Smooth muscle cell (in vitro differentiated cells): ENCODE data around the gene GM2A. TPM values are rescaled to one million over a fixed set of nuclear protein-coding genes. Genes with fewer than 3 reads are reported as not detected.

Experiments
- DNase-seq: peaks from one replicate; lab custom pipeline; 2025; ENCODE audit not compliant: unreplicated experiment; lab: John Stamatoyannopoulos, UW
- H2AFZ ChIP-seq: fragments of 200-600 bp; sonication (generic); 2 replicates; pipeline ENCODE4 v1.6.0; 2016; ENCODE audit warnings: antibody characterized with exemption, low read depth, mild to moderate bottlenecking
- H3F3A ChIP-seq: fragments of 200-600 bp; sonication (generic); 2 replicates; pipeline ENCODE4 v1.6.0; 2017; ENCODE audit warnings: antibody characterized with exemption, low read depth
- H3K27ac ChIP-seq: fragments of 200-600 bp; sonication (generic); 2 replicates; pipeline ENCODE4 v1.5.1; 2016; ENCODE audit warnings: low read depth, mild to moderate bottlenecking
- H3K27me3 ChIP-seq: fragments of 200-600 bp; sonication (generic); 2 replicates; pipeline ENCODE4 v1.6.1; 2016; ENCODE audit warnings: low read depth, mild to moderate bottlenecking
- H3K36me3 ChIP-seq: fragments of 200-600 bp; sonication (generic); 2 replicates; pipeline ENCODE4 v1.5.1; 2016; ENCODE audit warnings: low read depth
- H3K4me1 ChIP-seq: fragments of 200-600 bp; sonication (generic); 2 replicates; pipeline ENCODE4 v1.5.1; 2016; ENCODE audit warnings: low read depth
- H3K4me2 ChIP-seq: fragments of 200-600 bp; sonication (generic); 2 replicates; pipeline ENCODE4 v1.6.0; 2016; ENCODE audit warnings: mild to moderate bottlenecking
- H3K4me3 ChIP-seq: fragments of 200-600 bp; sonication (generic); 2 replicates; pipeline ENCODE4 v1.5.1; 2016; ENCODE audit warnings: mild to moderate bottlenecking
- H3K79me2 ChIP-seq: fragments of 200-600 bp; sonication (generic); 2 replicates; pipeline ENCODE4 v1.6.0; 2016; ENCODE audit warnings: low read depth, mild to moderate bottlenecking
- H3K9ac ChIP-seq: fragments of 200-600 bp; sonication (generic); 2 replicates; pipeline ENCODE4 v1.6.0; 2016; ENCODE audit warnings: low read depth
- H3K9me3 ChIP-seq: fragments of 200-600 bp; sonication (generic); replicated peaks from 2 replicates; pipeline ENCODE4 v1.5.1; 2016; ENCODE audit warnings: low read depth
- H4K20me1 ChIP-seq: fragments of 200-600 bp; sonication (generic); 2 replicates; pipeline ENCODE4 v1.6.0; 2016; ENCODE audit warnings: low read depth
- CTCF ChIP-seq: fragments of 200-600 bp; sonication (generic); IDR thresholded peaks from 2 replicates; pipeline ENCODE4 v1.5.1; 2017; ENCODE audit warnings: borderline replicate concordance, mild to moderate bottlenecking, antibody characterized with exemption; ENCODE audit not compliant: insufficient read depth, poor library complexity, severe bottlenecking
- WGBS: methylation state at CpG from one replicate; pipeline ENCODE4 v1.1.7; 2016; ENCODE audit warnings: low lambda C conversion rate; 5-methylcytosine and 5-hydroxymethylcytosine counted together
- polyA plus RNA-seq: library from polyadenylated mRNA; unstranded; fragments of >200 nt; fragmentation: Nextera tagmentation; extraction: Ambion mirVana; gene quantifications from 2 replicates; pipeline ENCODE4 v1.2.1, GENCODE V29; 2016
- total RNA-seq: library from RNA; depleted of rRNA; stranded (reverse); fragments of >200 nt; gene quantifications from 2 replicates; pipeline ENCODE4 v1.2.3, GENCODE V29; 2014

Gene GM2A
- total and polyA plus RNA-seq, 2 experiments from 2014 or later, result 16.3 to 36.1 TPM

DNA sequence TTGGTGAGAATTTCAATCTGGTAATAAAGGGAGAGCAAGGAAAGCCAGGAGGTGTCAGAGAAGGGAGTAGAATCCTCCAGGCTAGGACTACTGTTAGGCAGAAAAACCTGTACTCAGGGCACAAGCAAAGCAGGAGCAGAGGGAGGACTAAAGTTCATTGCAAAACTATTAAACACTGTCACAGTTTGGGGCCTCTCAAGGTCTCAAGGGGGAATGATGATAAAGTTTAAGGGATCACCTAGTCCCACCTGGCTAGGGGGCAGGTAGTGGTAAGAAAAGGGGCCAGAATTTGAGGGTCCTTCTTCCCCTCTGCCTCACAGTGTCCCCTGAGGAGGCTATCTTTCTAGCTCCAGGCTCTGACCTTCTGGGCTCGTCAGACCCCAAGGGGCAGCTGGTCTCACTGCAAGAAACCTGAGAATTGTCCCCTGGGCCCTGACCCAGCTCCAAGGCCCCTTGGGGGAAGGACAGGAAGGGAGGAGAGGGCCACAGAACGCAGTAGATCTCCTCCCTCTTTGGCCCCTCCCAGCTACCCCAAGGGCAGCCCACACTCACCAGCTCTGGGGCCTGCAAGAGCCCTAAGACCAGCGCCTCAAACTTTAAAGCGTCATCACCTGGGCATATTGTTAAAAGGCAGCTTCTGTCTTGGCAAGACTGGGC, 30.1 kb upstream of the GM2A start:
- DNase-seq, result no peak
- Histone ChIP-seq H4K20me1 (no peaks in the 10 kb centered on the region), H3K36me3 (no peaks in the 10 kb centered on the region), H3K27ac (no peak overlapping the region), H3K9ac (no peak overlapping the region), H2AFZ (no peak overlapping the region), H3F3A (no peaks in the 10 kb centered on the region), H3K79me2 (no peaks in the 10 kb centered on the region), H3K4me3 (peak overlapping the region; percentile 74), H3K27me3 (no peaks in the 10 kb centered on the region), H3K9me3 (no peaks in the 10 kb centered on the region), H3K4me1 (peaks cover 3% of the 10 kb centered on the region), H3K4me2 (peak overlapping the region; percentile 91)
- 45% methylated on average over 4 of the region's 4 CpGs for WGBS
- no peak for TF ChIP-seq CTCF

- H3K9me3 ChIP-seq, result no peaks in the 10 kb centered on the region
- H2AFZ ChIP-seq, result peak within 1 kb of the TSS; percentile 86
- H3K4me2 ChIP-seq, result peak within 1 kb of the TSS; percentile 91
- H3K4me1 ChIP-seq, result peaks cover 3% of the 10 kb centered on the region
- no peak for DNase-seq
- no peaks in the 10 kb centered on the region for H3F3A ChIP-seq
- no peaks in the 10 kb centered on the region for H3K79me2 ChIP-seq
- no peaks in the 10 kb centered on the region for H4K20me1 ChIP-seq
- TF ChIP-seq CTCF, result no peak
- H3K4me3 ChIP-seq, result peak within 1 kb of the TSS; percentile 74
- peak within 1 kb of the TSS; percentile 30 for H3K9ac ChIP-seq
- no peaks in the 10 kb centered on the region for H3K36me3 ChIP-seq
- H3K27ac ChIP-seq, result no peak within 1 kb of the TSS
- WGBS, result 4% methylated on average over 56 of the region's 58 CpGs
- no peaks in the 10 kb centered on the region for H3K27me3 ChIP-seq
Observed at GRCh38 chr5:151223447-151224264, 29.3 kb upstream of the GM2A start, which contains the start of gene CCDC69. Gene CCDC69, minus strand, starts transcription at chr5:151224092. Its CDS starts 122 bp downstream, at chr5:151223970.

DNA sequence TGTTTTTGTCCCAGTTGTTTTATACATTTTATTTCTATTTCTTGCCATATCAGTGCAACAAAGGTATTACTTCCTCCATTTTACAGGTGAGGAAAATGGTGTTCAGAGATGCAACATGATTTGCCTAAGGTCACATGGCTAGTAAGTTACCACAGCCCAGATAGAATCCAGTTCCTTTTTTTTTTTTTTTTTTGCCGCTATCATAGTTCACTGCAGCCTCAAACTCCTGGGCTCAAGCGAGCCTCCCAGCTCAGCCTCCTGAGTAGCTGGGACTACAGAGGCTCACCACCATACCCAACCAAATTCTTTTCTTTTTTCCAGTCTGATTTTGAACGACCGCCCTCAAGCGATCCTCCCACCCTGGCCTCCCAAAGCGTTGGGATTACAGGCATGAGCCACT, 28.6 kb upstream of the GM2A start:
- no peaks in the 10 kb centered on the region for H3K79me2 ChIP-seq
- peak overlapping the region; percentile 86 for H2AFZ ChIP-seq
- H3K9me3 ChIP-seq, result no peaks in the 10 kb centered on the region
- H3K4me2 ChIP-seq, result peak overlapping the region; percentile 91
- H3K4me3 ChIP-seq, result peak overlapping the region; percentile 74
- H4K20me1 ChIP-seq, result no peaks in the 10 kb centered on the region
- H3K27ac ChIP-seq, result no peak overlapping the region
- no peaks in the 10 kb centered on the region for H3F3A ChIP-seq
- H3K9ac ChIP-seq, result no peak overlapping the region
- no peak for TF ChIP-seq CTCF
- no peaks in the 10 kb centered on the region for H3K27me3 ChIP-seq
- peaks cover 3% of the 10 kb centered on the region for H3K4me1 ChIP-seq
- WGBS, result 93% methylated on average over 6 of the region's 6 CpGs
- DNase-seq, result no peak
- no peaks in the 10 kb centered on the region for H3K36me3 ChIP-seq
